Activated T-cell treated with anti-CD3 and anti-CD28 coated beads for 24 hours (primary cell): ENCODE measurements around the gene LPAR3.
A peak's percentile ranks its signal among the peaks of the same experiment; 100 is the strongest.

ENCODE experiments used
- DNase-seq: peaks from one replicate; pipeline ENCODE4 v3.0.0-alpha.2; 2020; ENCODE audit warnings: low read depth

LPAR3 gene

DNA sequence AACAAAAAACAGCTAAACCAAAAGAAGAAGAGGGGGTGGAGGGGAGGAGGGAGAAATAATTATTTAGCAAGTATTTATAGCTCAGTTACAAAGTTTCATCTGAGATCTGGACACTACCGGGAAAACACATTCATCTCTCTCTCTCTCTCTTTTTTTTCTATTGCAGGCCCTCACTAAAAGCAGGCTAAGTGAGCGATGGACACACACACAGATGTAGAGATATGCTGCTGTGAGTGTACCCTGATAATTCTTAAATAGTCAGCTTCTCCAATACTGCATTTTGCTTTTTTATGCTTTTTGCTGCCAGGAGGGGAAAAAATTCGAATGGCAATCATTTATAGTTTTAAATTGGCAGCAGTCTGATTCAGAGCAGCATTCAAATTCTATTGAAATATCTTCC is 65.0 kb downstream of the LPAR3 start:
- DNase-seq = no peak

DNA sequence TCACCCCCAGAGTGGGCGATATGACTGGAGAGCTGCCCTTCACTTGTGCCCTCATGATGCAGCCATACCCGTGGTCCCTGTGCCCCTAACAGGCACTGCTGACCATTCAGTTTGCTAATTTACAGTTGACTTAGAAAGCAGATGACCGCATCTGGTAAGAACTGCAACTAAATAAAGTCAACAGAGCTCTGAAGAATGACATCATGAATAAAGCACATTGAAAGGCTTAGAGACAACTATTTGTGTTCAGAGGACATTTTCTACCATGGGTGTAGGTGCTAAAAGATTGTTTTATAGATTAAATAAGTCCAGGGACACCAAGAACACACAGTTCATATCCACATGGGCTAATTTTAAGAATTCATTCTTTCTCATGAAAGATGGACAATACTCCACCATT is 65.5 kb downstream of the LPAR3 start:
- no peak for DNase-seq

DNA sequence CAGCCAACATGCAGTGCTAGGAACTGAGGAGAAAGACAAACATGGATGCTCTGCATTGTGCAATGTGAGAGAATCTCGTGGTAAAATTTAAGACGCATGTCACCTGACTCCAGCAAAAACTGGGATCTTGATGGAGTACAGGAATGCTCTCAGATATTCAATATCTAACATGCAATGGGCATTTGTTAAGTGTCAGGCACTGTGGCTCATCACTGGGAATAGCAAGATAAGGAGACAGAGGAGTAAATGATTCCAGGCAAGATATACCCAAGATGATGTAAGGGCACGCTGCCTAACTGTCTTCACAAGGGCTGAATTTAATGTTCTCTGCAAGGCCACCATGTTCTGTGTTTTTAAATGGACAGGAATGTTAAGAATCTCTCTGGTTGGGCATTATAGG is 67.8 kb downstream of the LPAR3 start:
- no peak for DNase-seq

DNA sequence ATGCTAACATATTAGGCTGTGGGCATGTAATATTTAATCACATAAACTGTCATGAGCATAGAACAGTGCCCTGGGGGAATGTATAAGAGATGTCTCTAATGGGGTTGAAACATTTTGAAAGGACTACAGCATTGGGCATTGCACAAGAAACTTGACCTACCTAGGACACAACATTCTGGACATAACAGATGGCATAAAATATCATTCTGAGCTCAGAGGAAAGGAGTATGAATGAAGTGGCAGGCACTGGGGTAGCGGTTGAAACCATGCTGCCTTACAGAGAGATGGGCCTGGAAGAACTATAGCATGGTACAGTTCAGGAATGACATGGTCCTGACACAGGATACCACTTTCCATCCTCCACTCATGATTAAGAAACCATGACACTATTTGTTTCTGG is 69.0 kb downstream of the LPAR3 start:
- no peak for DNase-seq

DNA sequence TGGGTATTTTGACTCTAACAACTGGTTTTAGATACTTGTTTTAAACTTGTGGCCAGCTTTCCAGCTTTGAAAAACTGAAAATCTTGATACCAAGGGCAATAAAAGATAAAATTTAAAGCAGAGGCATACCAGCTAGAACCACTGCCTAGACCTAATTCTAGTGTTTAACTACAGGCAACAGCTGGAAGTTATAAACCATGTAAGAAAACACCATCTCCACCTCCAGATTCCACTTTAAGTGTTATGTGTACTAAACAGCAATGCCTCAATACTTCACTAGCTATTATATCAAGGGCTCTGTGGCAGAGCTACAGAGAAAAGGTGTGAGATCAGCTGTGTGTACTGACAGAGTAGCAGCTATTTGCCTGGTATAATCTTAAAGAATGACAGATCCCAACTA is 69.5 kb downstream of the LPAR3 start:
- no peak for DNase-seq

DNA sequence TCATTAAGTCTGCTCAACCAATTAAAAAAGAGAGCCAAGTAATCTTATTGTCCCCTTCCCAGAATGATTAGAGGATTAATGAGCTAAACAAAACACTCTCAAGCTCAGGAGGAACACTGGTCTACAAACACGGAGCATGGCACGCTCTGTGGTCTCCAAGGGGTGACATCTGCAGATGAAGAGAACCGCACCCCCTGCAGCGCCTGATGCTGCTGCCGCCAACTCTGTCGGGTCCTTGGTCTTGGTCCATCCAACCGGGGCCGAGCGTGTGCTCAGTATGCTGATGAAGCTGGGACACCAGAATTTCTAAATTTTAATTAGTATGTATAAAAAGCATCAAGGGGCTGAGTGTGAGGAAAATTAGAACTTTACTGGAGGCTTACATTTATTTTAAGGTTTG is 82.7 kb downstream of the LPAR3 start:
- no peak for DNase-seq

DNA sequence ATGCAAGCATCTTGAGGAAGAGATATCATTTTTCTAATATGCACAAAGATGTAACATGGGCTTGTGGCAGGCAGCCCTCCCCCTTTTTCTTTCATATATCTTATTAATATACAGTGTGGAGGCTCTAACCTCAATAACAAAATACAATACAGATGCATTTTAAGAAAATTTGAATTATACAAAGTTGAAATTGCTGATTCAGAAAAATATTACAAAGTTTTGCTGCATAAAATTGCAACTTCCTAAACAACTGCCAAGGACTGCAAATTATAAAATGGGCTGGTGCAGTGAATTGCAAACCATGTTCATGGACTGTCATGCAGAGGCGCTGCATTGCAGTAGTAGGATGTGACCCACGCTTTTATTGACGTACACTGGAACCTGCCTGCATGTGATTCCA is 84.0 kb downstream of the LPAR3 start:
- no peak for DNase-seq

DNA sequence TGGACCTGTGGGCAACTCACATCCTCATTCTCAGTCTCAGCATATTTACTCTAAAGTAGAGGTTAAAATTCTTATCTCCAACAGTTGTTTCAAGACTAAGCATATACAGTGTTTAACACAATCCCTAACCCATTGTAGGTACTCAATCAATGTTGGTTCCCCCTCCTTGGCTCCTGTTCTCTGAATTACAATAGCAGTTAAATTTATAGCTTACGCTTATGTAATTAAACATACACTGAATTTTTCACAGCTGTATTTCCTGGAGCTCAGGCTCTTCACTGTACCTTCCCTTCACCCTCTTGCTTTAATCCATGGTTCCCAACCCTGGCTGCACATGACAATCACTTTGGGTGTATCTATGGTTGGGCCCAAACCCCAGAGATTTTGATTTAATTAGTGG is 89.4 kb downstream of the LPAR3 start:
- DNase-seq = no peak

DNA sequence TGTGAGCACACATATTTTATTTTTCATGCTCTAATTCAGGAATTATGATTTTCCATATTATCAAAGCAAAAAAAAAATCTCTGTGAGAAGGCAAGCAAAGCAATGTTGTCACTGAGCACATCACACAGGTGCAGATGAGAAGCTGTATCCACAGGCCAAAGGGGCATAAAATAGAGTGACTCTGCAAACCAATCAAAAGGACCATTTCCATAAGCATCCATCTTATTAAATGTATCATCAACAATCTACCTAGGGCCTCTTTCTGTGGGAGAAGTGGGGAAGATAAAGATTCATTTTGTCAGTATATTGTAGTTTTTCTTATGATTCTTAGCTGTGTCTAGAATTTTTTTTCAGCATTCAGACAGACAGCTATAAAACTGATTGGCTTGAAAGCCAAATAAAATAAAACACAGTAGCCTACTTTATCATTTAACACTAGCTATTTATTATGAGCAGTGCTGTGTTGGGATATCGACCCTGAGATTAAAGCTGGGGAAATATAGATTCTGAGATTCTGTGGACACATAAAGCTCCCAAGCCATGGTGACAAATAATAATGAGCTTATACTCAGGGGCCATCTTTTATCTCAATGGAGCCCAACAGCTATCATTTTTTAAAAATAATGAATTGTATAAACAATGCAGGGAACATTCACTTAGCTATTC is 90.3 kb downstream of the LPAR3 start:
- no peak for DNase-seq

DNA sequence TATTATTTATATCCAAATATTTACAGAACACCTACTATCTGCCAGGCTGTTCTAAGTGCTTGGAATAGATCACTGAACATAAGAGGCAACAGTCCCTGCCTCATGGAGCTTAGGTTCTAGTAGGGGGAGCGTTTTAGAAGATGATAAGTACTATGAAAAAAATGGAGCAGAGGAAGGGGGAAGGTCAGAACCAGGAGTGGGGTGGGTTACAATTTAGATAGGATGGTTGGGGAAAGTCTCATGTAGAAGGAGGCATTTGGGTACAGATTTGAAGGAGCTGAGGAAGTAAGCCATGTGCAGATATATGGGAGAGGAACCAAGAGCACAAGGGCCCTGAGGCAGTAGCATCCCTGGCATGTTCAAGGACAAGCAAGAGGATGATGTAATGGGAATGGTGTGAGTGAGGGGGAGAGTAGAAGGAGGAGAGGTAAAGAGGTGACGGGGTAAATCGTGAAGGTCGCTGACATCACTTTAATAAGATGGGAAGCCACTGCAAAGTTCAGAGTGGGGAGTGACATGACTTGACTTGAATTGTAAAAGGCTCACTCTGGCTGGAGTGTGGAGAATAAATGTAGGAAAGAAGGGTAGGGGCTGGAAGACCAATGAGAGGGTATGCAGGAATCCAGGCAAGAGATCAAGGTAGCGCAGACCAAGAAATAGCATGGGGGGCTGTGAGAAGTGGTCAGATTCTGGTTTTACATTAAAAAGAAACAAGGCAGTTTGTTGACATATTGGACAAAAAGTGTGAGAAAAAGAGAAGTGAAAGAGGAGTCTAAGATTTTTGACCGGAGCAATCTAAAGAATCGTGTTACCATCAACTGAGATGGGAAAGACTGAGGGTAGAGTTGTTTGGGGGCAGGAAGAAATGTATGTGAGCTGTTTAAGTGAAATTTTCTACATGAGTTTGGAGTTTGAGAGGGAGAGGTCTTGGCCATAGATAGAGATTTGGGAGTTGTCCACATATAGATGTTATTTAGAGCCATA is 92.6 kb downstream of the LPAR3 start:
- no peak for DNase-seq

DNA sequence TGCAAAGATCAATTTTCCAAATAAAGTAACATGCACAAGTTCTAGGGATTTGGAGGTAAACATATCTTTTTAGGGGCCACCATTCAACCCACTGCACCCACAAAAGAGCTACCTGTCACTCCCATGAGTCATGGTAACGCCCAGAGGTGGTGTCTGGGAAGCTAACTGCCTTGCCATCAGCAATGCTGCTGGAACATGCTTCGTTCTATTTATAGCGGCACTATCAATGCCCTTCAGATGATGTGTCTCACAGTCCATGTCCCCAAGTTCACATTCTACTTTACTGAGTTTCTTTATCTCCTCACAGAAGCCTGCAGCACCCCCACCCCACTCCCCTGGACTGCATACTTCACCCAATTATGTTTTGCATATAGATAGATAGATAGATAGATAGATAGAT is 95.4 kb downstream of the LPAR3 start:
- DNase-seq = no peak

DNA sequence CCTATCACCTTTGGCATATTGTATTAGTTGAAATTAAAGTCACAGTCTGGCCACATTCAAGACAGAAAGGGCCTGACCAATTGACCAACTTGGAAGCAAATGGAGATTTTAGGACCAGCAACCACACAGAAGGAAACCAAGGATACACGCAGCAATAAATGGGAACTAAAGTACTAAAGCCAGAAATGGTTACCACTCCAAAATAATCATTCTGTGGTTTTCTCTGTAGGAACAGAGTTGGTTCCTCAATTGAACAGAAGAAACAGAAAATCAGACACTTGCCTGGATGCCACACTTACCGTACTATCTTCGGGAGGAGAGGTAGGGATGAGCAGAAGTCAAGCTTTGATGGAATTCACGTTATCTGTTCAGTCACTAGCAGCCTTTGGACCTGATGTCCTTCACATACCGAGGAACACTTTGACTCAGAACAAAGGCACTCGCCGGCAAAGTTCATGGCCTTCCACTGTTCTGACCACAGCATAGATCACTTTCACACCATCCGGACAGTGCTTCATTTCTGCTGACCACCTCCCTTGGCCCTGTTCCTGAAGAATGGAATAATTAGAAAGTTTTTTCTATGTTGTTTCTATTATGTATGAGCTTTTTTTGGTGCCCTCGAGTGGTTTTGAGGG is 96.9 kb downstream of the LPAR3 start:
- no peak for DNase-seq

DNA sequence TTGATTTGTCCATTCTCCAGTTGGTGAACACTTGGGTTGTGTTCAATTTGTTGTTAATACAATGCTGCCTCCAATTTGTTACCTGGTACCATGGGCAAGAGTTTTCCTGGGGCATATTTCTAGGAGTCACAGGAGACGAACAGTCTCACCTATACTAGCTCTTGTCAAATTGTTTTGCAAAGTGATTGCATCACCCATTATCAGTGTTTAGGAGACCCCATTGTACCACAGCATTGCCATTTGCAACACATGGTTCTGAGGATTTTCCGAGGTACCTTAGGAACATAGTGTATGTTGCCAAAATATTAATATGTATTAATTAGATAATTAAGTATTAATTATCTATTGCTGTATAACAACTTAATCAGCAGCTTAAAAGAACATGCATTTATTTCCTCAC is 97.8 kb downstream of the LPAR3 start:
- DNase-seq = no peak

DNA sequence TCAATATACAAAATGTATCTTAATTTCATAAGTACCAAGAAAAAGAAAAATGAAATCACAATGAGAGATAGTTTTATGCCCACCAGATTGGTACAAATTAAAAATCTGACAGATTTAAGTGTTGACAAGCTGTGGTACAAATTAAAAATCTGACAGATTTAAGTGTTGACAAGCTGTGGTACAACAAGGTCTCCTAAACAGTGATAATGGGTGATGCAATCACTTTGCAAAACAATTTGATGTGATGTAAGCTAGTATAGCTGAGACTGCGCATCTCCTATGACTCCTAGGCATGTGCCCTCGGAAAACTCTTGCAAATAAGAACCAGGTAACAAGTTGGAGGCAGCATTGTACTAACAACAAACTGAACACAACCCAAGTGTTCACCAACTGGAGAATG is 100.6 kb downstream of the LPAR3 start:
- no peak for DNase-seq

DNA sequence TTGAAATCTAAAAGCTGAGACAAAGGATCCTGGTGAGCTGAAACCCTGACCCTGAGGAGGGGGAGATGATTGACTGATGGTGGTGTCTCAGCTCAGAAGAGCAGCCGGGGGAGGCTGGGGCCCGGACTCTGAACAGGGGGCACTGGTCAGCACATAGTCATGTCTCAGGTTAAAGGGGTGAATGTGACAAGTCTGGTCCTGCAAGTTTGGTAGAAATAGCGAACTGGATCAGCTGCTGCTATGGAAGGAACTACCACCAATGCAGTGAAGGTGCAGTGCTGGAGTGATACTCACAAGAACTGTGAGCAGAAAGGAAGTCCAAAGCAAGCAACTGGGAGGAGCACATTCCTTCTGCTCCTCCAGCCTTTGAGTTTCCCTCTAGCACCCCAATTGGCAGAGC is 104.0 kb downstream of the LPAR3 start:
- no peak for DNase-seq

DNA sequence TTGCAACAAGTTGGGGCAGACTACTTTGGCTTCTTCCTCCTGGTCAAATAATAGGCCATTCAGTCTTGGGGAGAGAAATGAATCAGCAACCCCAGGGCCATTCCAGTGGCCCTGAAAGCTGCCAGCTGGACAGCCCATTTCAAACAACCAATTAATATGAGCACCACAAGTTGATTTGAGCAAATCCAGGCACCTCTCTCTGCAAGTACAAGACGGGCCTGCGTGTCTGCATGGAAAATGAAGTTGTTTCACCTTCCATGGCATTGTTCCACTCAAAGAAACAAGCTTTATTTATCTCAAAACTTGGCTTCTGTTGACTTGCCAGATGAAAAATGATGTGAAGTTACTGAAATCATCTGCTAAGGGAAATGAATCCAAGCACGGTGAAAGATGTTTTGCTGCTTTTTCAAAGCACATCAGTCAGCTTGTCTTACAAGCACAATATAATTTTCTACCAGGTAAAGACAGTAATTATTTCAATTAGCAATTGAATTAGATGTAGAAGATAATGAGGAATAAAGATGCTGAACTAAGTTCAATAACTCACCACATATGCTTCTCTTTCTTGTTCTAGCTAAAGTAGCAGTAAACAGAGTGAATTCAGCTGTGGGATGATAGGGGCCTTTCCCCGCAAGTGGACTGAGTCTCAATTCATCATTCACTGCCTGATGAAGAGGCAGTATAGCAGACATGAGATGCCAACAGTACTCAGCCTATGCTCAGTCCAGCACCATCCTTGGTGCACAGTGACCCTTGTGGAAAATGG is 107.6 kb downstream of the LPAR3 start:
- DNase-seq = no peak

DNA sequence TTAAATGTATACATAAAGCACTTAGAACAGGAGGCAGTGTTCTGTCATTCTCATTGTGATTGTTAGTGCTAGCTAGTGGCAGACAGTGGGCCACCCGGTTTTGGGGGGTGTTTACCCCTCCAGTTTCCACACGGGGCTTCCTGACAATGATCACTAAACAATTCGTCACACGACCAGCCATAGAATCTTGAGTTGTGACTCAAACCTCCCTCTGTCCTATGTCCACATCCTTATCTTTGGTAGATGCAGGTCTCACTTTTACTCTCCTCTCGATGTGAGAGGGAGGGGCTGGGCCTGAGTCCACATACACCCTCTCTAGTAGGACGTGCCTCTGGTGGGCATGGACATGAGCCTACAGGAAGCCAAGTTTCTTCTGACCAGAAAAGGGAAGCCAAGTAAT is 110.1 kb downstream of the LPAR3 start:
- DNase-seq = no peak

DNA sequence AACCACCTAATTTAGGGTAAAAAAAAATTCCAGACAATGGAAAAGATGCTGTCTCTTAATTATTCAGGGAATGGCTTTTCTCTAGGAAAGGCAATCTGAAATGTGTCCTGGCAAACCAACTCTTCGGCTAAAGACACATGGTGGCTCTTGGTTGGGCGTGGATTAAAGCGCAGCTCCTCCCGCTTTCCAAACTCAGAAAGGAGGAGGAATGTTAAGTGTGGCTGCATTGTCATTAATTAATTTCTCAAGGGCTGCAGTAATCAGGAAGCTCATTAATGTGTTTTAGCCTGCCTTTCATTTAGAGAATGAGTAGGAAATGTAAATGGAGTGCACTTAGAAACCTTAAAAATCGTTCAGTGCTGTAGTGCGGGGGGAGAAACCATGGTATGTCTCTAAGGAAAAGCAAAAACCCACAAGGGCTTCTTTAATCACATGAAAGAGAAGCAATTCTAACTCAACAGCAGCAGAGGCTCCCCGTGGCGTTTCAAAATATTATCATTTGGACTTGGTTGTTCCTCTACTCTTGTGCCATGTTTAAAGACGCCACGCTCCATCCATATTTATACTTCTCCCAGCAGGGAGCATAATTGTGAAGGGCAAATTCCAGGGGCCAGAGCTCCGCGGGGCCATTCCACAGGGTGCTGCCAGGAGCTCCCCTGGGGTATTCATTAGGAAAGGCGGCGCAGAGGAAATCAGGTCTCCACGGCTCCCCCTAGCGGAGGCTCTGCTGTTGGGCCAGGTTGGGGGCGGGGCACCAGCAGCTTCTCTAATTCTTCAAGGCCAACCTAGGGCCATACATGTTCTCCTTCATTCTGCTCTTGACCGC is 110.8 kb downstream of the LPAR3 start:
- peak; percentile 70 for DNase-seq

DNA sequence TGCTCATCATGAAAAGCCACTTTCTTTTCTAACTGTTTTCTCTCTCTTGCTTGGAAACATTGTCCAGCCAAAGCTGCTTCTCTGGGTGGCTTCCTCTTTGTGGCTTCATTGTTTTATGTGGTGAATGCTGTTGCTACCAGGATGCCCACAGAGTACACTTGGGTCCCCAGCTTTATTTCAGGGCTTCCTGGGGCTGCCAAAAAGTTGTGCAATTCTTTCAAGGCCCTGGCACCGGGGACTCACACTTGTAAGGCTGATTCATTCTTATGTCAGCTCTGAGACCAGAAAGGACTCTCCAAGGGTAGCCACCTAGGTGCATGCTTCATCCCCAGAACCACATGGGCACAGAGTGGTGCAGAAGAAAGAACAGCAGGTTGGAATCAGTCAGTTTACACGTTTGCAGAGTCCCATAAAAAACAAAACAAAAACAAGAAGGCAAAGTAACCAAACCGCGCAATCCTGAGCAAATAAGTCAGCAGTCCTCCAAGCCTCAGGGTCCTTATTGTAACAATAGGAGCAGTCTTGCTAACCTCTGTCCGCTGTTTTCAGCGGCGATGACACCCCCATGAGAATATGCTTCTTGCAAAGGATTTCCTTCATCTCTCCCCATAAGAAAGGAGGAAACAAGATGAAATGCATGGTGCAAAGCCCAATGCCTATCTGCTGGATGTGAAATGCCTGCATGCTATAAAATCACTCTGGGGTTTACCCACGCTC is 112.8 kb downstream of the LPAR3 start:
- no peak for DNase-seq

DNA sequence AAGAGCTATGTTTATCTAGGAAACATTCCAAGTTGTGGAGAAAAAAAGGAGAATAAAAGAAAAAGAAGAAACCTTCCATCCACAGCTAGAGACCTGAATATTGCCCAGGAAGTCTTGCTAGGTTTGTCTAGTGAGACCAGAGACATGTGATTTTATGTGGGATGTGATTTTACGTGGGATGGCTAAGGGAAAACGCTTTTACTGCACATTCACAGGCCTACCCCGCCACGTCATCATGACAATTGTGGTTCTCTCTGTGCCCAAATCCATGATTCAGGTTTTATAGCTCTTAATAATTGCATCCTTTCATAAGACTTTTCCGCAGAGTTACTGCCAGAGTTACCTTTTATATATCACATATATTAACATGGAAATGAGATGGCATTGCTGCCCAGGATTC is 116.4 kb downstream of the LPAR3 start:
- DNase-seq = no peak

DNA sequence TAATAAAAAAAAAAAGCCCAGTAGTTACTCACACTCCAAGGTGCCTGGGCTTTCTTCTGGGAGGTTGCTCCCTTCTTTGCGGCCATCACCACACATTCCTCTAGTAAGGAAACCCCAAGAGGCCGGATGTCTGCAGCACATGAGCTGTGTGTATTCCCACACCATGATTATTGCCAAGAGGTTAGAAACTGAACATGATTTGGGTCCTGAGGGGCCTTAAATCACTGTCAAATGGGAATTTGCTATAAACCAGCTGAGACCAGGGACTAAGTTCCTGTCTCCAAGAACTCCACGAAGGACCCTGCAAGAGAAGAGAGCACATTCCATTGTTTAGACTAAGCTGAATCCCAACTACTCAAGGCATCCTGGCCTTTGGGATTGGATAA is 117.5 kb downstream of the LPAR3 start:
- DNase-seq = no peak
